Small intestine (tissue), 7 donors: ENCODE measurements around the gene CNGA1. TPM values are rescaled to one million over a fixed set of nuclear protein-coding genes. Genes with fewer than 3 reads are reported as not detected.

Experiments used
- DNase-seq, 2 donors: peaks; one replicate each; pipeline versions ENCODE4 v3.0.0 to v3.0.0-alpha.2; 2013
- FAIRE-seq: peaks from 2 replicates; lab custom pipeline; 2012; peaks lifted over from hg19 to GRCh38; lab: Jason Lieb, UNC
- H3K27ac ChIP-seq, 3 donors: one replicate each; pipeline ENCODE4 v1.5.1; 2013; ENCODE audit warnings: low read length in 2 of 3, mild to moderate bottlenecking in 2 of 3, control low read depth in 1 of 3, inconsistent platforms in 1 of 3, low read depth in 1 of 3, moderate library complexity in 1 of 3
- H3K27me3 ChIP-seq, 3 donors: one replicate each; pipeline ENCODE4 v1.6.1; 2013; ENCODE audit warnings: low read length in 3 of 3, inconsistent platforms in 1 of 3; ENCODE audit not compliant: control insufficient read depth in 3 of 3, insufficient read depth in 3 of 3
- H3K36me3 ChIP-seq, 3 donors: one replicate each; pipeline ENCODE4 v1.6.1; 2013; ENCODE audit warnings: low read length in 3 of 3, inconsistent platforms in 1 of 3, low read depth in 1 of 3, mild to moderate bottlenecking in 1 of 3, moderate library complexity in 1 of 3; ENCODE audit not compliant: control insufficient read depth in 3 of 3, insufficient read depth in 2 of 3
- H3K4me1 ChIP-seq, 3 donors: one replicate each; pipeline ENCODE4 v1.6.1; 2013; ENCODE audit warnings: low read length in 2 of 3, inconsistent platforms in 1 of 3, low read depth in 1 of 3, mild to moderate bottlenecking in 1 of 3, moderate library complexity in 1 of 3; ENCODE audit not compliant: control insufficient read depth in 3 of 3, insufficient read depth in 2 of 3
- H3K4me3 ChIP-seq, 3 donors: one replicate each; pipeline ENCODE4 v1.5.1; 2013; ENCODE audit warnings: low read length in 3 of 3, control low read depth in 1 of 3, inconsistent platforms in 1 of 3, low read depth in 1 of 3, mild to moderate bottlenecking in 1 of 3, moderate library complexity in 1 of 3
- H3K9me3 ChIP-seq, 2 donors: one replicate each; pipeline ENCODE4 v1.6.1; 2013; ENCODE audit warnings: low read depth in 1 of 2, low read length in 1 of 2; ENCODE audit not compliant: control insufficient read depth in 2 of 2, insufficient read depth in 1 of 2
- WGBS, 3 donors: extraction: QIAGEN DNeasy Blood & Tissue Kit; methylation state at CpG; one replicate each; pipeline ENCODE4 v1.1.7; 2013; 5-methylcytosine and 5-hydroxymethylcytosine counted together
- polyA plus RNA-seq, 4 donors: library from polyadenylated mRNA; stranded (reverse) in 3 of 4; unstranded in 1 of 4; fragments of 200-250 nt in 3 of 4; fragments of 120-200 nt in 1 of 4; gene quantifications; one replicate each; pipeline versions ENCODE4 v1.2.1 to v1.2.3, GENCODE V29; 2013
- donor health status: healthy with polysubstance abuse.
- donor health status: control.
- donor health status: control.
- donor health status: Bipolar disorder and iron deficiency.
- donor health status: healthy.

CNGA1 gene
- polyA plus RNA-seq, 4 donors, result 1.4 to 10.5 (median 6.1) TPM

DNA sequence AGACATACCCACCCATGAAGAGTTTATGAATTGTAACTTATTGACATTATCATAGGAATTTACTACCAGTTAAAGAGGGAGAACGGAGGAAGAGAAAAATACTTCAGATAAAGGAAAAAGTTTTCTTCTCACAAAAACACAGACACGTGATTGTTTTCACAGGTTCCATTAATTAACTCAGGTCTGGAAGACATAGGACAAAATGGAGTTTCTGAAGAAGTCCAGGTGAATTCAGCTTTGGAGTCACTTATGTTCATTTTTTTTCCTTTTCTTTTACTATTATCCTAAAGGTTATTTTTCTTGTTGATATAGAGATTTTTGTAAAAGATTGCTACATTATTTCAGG is 20.6 kb upstream of the CNGA1 start:
- no peaks in the 10 kb centered on the region for H3K27me3 ChIP-seq
- 56 to 77% (median 76%) methylated on average over 2 of the region's 2 CpGs for WGBS, 3 donors
- H3K4me3 ChIP-seq, result no peak overlapping the region
- peaks cover 0 to 10% (median 6%) of the 10 kb centered on the region in 3 donors for H3K36me3 ChIP-seq
- no peak overlapping the region for H3K27ac ChIP-seq
- DNase-seq (no peak), FAIRE-seq (no peak)
- peaks cover 0 to 11% (median 0%) of the 10 kb centered on the region in 3 donors for H3K4me1 ChIP-seq
- H3K9me3 ChIP-seq, result no peaks in the 10 kb centered on the region

GRCh38 chr4:48035952-48036351 is 19.5 kb upstream of the CNGA1 start:
- no peak for FAIRE-seq
- no peaks in the 10 kb centered on the region for H3K27me3 ChIP-seq
- H3K4me3 ChIP-seq, result no peak overlapping the region
- H3K36me3 ChIP-seq, result peaks cover 0 to 10% (median 6%) of the 10 kb centered on the region in 3 donors
- DNase-seq, result no peak
- no peaks in the 10 kb centered on the region for H3K9me3 ChIP-seq
- no peak overlapping the region for H3K27ac ChIP-seq
- WGBS, 3 donors, result 86 to 93% (median 86%) methylated on average over 3 of the region's 3 CpGs
- H3K4me1 ChIP-seq, result peaks cover 0 to 19% (median 0%) of the 10 kb centered on the region in 3 donors

DNA sequence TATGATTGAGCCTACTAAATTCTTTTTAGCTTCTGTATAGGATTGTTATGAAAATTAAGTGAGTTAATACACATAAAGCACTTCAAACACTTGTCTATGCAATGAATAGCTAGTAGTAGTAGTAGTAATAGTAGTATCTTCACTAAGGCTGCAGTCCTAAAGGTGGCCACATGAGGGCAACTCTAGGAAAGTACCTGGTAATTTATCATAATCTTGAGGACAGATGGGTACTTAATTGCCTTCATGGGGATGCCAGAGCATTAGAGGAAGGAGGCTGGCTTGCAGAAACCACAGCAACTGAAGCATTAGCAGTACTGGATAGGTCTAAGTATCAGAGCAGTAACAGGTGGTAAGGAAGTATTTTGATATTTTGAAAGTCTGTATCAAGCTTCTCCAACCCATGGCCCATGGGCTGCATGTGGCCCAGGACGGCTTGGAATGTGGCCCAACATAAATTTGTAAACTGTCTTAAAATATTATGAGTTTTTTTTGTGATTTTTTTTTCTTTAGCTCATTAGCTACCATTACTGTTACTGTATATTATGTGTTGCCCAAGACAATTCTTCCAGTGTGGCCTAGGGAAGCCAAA is 17.4 kb upstream of the CNGA1 start:
- Histone ChIP-seq H3K36me3 (peaks cover 0 to 7% (median 6%) of the 10 kb centered on the region in 3 donors), H3K27me3 (no peaks in the 10 kb centered on the region), H3K4me3 (no peak overlapping the region), H3K4me1 (peaks cover 0 to 25% (median 0%) of the 10 kb centered on the region in 3 donors), H3K27ac (peak overlapping the region in 1 of 3 donors; percentile 36), H3K9me3 (no peaks in the 10 kb centered on the region)
- DNase-seq, result peak; percentile 58 to 62
- 83 to 95% (median 92%) methylated on average over 1 of the region's 1 CpG for WGBS, 3 donors
- FAIRE-seq, result no peak

- FAIRE-seq (no peak), DNase-seq (peak; percentile 16 to 48)
- H3K27ac ChIP-seq, result peak overlapping the region in 1 of 3 donors; percentile 36
Measured at GRCh38 chr4:48033412-48033811, 16.9 kb upstream of the CNGA1 start.

DNA sequence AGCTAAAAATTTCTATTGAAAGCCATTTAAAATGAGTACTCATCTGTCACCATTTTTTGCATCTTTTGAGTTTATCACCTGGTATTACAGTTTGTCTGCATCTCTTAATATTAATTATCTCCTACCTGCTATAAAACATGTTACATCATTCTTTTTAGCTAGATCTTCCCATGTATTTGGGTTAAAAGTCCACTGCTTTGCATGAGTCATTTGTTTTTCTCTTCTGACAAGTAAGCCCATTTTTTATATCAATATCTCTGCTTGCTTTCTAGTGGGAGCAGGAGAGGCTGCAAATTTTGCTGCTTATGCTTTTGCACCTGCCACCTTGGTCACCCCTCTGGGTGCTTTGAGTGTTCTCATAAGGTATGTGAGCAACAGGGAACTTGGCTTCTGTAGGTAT is 16.2 kb upstream of the CNGA1 start:
- FAIRE-seq, result no peak
- Histone ChIP-seq H3K36me3 (peaks cover 0 to 7% (median 6%) of the 10 kb centered on the region in 3 donors), H3K4me1 (peaks cover 0 to 25% (median 0%) of the 10 kb centered on the region in 3 donors), H3K9me3 (no peaks in the 10 kb centered on the region), H3K4me3 (no peak overlapping the region), H3K27ac (peak overlapping the region in 2 of 3 donors; percentile 12 to 53), H3K27me3 (no peaks in the 10 kb centered on the region)
- peak; percentile 61 to 64 for DNase-seq

More at GRCh38 chr4:48033412-48033811, 16.9 kb upstream of the CNGA1 start:
- no peaks in the 10 kb centered on the region for H3K9me3 ChIP-seq
- H3K27me3 ChIP-seq, result no peaks in the 10 kb centered on the region
- H3K4me1 ChIP-seq, result peaks cover 0 to 25% (median 0%) of the 10 kb centered on the region in 3 donors
- peaks cover 0 to 7% (median 6%) of the 10 kb centered on the region in 3 donors for H3K36me3 ChIP-seq
- no peak overlapping the region for H3K4me3 ChIP-seq

- Histone ChIP-seq H3K4me1 (peaks cover 0 to 25% (median 0%) of the 10 kb centered on the region in 3 donors), H3K27ac (peak overlapping the region; percentile 44 to 56 (median 53)), H3K36me3 (peaks cover 0 to 7% (median 6%) of the 10 kb centered on the region in 3 donors), H3K9me3 (no peaks in the 10 kb centered on the region), H3K27me3 (no peaks in the 10 kb centered on the region), H3K4me3 (no peak overlapping the region)
- 37 to 62% (median 49%) methylated on average over 12 of the region's 12 CpGs for WGBS, 3 donors
- DNase-seq (peak; percentile 37 to 52), FAIRE-seq (no peak)
Measured at GRCh38 chr4:48031802-48032525, 15.5 kb upstream of the CNGA1 start.

DNA sequence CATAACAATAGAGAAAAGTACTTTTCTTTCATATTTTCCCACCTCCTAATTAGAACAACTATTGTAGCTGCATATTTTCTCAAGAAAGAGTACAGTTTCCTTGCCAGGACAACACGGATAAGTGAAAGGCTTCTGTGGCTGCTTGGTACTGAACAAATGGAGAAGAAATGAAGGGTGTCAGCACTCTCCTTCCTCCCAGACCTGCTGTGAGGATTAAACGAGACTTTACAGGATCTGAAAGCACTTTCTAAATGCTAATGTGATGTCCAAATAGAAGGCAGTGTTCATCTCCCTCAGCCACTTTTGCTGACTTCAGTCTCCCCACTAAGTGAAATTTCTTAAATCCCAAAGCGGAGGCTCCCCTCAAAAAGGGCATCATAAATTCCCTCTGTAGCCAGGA is 14.0 kb upstream of the CNGA1 start:
- no peak overlapping the region for H3K4me3 ChIP-seq
- 61 to 70% (median 63%) methylated on average over 3 of the region's 3 CpGs for WGBS, 3 donors
- FAIRE-seq (no peak), DNase-seq (no peak)
- no peaks in the 10 kb centered on the region for H3K9me3 ChIP-seq
- H3K27me3 ChIP-seq, result no peaks in the 10 kb centered on the region
- peaks cover 0 to 25% (median 0%) of the 10 kb centered on the region in 3 donors for H3K4me1 ChIP-seq
- H3K36me3 ChIP-seq, result peaks cover 0 to 11% (median 2%) of the 10 kb centered on the region in 3 donors
- peak overlapping the region in 1 of 3 donors; percentile 8 for H3K27ac ChIP-seq

DNA sequence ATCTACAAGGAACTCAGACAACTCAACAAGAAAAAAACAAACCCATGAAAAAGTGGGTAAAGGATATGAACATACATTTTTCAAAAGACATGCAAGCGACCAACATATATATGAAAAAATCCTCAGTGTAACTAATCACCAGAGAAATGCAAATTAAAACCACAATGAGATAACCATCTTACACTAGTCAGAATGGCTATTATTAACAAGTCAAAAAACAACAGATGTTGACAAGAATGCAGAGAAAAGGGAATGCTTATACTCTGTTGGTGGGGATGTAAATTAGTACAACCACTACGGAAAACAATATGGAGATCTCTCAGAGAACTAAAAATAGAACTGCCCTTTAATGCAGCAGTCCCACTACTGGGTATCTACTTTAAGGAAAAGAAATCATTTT is 12.2 kb upstream of the CNGA1 start:
- FAIRE-seq (no peak), DNase-seq (no peak)
- H3K27me3 ChIP-seq, result no peaks in the 10 kb centered on the region
- no peak overlapping the region for H3K4me3 ChIP-seq
- H3K36me3 ChIP-seq, result peaks cover 0 to 17% (median 0%) of the 10 kb centered on the region in 3 donors
- peaks cover 0 to 19% (median 0%) of the 10 kb centered on the region in 3 donors for H3K4me1 ChIP-seq
- 63 to 79% (median 68%) methylated on average over 2 of the region's 2 CpGs for WGBS, 3 donors
- H3K27ac ChIP-seq, result no peak overlapping the region
- no peaks in the 10 kb centered on the region for H3K9me3 ChIP-seq
